ENCODE data around the gene MED17.

GRCh38 chr11:93736129-93736528, 48.0 kb upstream of the MED17 start:
- TF ChIP-seq RFX5 (IDR thresholded peaks at IDR 0.05; ENCODE audit: low read length) (no peak), SIN3A (IDR thresholded peaks at IDR 0.05; ENCODE audit: borderline replicate concordance, low read depth, low read length) (no peak), EP300 (IDR thresholded peaks at IDR 0.05; ENCODE audit: borderline replicate concordance in 1 of 2, low read depth in 1 of 2, low read length in 1 of 2) (no peak), TEAD4 (IDR thresholded peaks at IDR 0.05; ENCODE audit: borderline replicate concordance, insufficient read depth) (no peak), CTCF (IDR thresholded peaks at IDR 0.05) (no peak), GABPA (IDR thresholded peaks at IDR 0.05; ENCODE audit: low read depth) (no peak), POLR2AphosphoS5 (IDR thresholded peaks at IDR 0.05; ENCODE audit: low read depth, low read length) (no peak), RAD21 (IDR thresholded peaks at IDR 0.05; ENCODE audit: low read length) (no peak), REST (IDR thresholded peaks at IDR 0.05; ENCODE audit: low read depth, low read length) (no peak), NFIC (IDR thresholded peaks at IDR 0.05; ENCODE audit: borderline replicate concordance) (no peak), SMC3 (IDR thresholded peaks at IDR 0.05; ENCODE audit: low read depth, low read length) (no peak), EZH2phosphoT487 (IDR thresholded peaks at IDR 0.05; ENCODE audit: borderline replicate concordance, low read depth) (no peak), RXRA (IDR thresholded peaks at IDR 0.05; ENCODE audit: borderline replicate concordance, low read depth) (no peak)
